NCI-H146 treated with DMSO at 0.1 percent for 48 hours (cell line): ENCODE data around the gene ZDHHC13.
A peak's percentile ranks its signal among the peaks of the same experiment; 100 is the strongest.

Source experiments
- DNase-seq: peaks from one replicate; lab custom pipeline; 2025; ENCODE audit not compliant: unreplicated experiment; lab: John Stamatoyannopoulos, UW

ZDHHC13 gene

DNA sequence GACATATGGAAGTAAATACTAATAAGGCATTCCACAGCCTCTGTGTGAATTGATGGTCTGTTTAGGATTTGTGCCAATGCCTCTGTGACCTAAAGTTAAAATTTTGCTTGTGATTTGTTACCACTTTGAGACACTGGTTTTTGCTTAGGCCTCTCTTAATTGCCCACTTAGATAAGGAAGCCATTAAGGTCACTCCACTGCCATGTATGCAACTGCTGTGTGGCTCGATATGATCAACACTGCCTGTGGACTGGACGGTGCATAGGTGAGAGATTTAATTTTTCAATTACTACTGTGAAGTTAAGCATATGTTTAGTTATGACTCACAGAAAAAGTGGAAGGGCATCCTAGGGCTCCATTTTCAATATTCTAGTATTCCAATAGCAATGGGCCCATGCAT, 47.9 kb downstream of the ZDHHC13 start:
- DNase-seq = no peak

DNA sequence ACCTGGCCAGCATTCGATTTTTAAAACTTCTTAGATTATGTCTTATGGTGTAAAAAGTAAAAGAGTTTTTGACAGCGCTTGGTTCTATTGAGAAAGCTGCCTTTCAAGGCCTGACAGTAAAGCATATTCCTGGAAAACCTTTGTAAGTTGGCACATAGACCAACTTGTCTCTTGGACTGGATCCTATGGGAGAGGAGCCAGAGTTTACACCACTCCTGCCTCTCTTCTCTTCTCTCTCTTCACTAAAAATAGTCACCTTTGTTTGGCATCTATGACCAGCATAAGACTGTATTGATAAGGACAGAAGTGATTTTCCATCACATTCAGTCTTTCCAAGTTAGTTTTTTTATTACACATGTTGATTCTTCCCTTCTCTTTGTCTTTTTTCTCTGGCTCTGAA, 51.1 kb downstream of the ZDHHC13 start:
- DNase-seq = no peak

GRCh38 chr11:19173004-19173689, 56.2 kb downstream of the ZDHHC13 start:
- no peak for DNase-seq

- no peak for DNase-seq
Observed at GRCh38 chr11:19173964-19174638, 57.1 kb downstream of the ZDHHC13 start.

DNA sequence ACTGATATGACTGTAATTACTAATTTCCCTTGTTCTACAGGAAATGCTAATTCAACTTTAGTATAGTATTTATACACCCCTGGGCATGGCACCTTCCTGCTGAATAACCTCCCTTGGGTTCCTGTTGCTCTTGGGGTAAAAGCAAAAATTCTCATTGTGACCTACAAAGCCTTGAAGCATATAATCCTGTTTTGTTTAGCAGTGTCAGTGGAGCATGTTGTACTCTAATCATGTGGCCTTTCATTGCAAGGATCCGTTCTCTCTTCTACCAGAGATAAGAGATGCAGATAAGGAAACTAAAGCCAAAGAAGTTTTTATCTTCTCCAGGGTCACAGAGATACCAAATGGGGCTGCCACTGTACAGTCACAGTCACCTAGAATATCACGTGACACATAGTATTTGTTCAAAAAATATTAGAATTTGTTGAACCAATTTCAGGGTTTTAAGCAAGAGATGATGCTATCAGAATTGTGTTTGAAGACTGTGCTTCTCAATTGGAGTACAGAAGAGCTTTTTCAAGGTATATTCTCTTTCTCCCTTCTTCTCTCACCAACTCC, 59.7 kb downstream of the ZDHHC13 start:
- no peak for DNase-seq

DNA sequence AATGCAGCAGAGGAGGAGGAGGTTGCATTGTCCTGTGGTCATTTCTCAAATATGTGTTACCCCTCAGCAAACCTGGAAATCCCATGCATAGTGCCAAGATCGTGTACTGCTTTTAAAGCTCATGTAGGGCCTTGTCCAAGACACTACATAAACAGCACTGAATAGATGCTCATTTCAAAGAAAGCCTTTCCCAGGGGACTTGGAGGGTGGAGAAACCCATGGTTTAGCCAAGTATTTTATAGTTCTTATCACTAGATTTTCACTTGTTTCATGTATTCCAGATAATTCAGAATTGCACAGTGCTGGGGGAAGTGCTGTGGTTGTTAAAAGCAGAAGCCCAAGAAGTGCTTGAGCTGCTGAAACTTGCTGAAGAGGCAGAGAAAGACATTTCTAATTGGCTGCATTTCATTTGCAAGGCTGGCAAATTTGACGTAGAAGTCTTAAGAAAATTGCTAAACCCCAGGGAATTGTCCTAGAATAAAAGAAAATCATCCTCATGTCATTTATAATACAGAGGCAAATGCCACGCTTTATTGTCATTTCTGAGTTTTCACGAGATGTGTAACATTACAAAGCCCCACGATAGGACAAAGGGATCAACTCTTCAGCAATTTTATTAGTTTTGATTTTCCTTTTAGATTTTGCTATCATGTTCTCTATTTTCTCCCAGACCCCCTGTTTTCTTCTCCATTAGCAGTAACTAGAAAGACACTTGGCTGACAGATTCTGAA, 64.7 kb downstream of the ZDHHC13 start:
- DNase-seq = no peak

DNA sequence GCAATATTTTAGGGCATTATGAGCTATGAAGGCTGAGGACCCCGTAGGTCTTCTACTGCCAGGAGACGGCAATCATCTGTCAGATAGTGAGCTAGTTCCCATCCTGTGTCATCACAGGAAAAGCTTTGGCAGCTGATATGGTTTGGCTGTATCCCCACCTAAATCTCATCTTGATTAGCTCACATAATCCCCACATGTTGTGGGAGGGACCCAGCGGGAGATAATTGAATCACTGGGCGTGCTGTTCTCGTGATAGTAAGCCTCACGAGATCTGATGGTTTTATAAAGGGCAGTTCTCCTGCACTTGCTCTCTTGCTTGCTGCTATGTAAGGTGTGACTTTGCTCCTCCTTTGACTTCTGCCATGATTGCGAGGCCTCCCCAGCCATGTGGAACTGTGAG, 66.7 kb downstream of the ZDHHC13 start:
- DNase-seq = no peak

GRCh38 chr11:19185036-19185435, 68.1 kb downstream of the ZDHHC13 start:
- DNase-seq = no peak

DNA sequence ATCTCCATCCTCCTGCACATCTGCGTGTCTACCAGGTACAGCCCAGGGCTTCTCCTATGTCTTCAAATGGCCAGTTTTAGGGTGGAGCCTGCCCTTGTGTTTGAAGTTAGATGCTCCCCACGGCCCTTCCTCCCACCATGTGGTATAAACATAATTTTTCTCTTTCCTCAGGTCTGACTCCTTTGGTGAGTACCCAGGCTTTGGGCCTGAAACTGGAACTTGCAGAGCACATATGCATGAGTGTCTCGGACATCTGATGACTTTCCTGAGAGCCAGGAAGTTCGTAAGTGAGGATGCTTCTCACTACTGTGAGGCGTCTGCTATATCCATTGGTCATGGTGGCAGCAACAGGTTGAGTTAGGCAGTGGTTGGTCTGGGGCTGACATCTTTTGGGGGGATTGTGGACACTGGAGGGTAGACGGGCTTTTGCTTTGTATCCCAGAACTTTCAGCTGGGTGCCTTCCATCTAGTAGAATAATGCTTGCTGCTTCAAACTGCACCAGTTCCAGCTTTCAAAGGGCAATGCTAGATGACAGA, 68.6 kb downstream of the ZDHHC13 start:
- no peak for DNase-seq

DNA sequence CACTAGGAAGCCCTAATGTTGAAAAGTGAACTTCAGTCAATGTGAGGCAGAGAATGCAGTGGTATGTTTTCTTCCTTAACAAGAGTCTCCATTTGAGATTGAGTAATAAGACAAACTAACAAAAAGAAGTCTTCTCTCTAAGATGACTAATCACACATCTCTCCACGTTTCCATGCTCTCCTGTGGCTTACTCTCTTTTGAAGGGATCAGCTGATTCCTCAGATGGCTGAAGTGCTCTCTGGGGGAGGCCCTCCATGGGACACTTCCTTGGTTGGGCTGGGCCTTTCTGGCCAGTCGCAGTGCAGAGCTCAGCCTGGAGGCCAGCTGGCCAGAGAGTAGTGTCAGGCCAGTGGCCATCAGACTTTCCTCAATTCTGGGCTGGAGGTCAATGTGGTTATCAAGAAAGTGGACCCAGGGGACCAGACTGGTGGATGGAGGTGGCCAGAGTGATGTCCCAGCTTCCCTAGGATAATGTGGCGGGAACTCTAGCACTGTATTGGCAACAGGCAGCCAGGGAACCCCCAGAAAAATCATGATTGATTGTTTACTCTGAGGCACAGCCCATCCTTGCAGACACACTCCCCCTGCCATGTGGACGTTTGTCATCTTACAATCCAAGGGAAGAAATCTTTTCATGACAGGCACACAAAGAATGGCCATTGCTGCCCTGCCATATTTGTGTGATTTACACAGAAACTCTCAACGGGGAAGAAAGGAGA, 70.3 kb downstream of the ZDHHC13 start:
- no peak for DNase-seq

GRCh38 chr11:19187833-19188258, 70.9 kb downstream of the ZDHHC13 start:
- peak; percentile 49 for DNase-seq

DNA sequence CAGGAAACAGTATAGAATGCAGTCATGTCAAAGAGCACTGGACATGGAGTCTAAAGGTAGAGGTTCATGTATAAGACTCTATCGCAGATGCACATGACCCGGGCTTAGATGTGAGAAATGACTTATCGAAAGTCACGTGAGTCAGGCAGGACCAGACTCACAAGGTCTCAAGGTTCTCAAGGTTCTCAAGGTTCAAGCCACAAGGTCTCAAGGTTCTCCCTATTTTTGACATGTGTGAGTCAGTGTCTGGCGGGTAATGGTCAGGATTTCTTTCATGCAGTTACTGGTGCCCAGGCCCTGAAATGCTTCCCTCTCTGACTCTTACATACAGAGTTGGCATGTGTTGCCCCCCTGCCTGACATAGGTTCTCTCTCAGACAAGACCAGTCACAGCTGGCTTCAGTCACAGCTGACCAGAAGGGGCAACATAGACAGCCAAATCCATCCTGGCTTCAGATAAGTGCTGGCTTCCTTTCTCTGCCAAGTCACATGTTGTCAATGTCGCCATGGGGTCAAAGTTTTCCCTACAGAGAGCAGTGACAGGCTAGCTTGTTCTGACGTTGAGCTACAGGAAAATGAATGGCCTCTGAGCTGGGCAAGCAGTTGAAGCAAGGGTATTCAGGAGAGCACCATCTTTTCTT, 74.7 kb downstream of the ZDHHC13 start:
- no peak for DNase-seq

GRCh38 chr11:19193916-19194315, 76.9 kb downstream of the ZDHHC13 start:
- DNase-seq = no peak

DNA sequence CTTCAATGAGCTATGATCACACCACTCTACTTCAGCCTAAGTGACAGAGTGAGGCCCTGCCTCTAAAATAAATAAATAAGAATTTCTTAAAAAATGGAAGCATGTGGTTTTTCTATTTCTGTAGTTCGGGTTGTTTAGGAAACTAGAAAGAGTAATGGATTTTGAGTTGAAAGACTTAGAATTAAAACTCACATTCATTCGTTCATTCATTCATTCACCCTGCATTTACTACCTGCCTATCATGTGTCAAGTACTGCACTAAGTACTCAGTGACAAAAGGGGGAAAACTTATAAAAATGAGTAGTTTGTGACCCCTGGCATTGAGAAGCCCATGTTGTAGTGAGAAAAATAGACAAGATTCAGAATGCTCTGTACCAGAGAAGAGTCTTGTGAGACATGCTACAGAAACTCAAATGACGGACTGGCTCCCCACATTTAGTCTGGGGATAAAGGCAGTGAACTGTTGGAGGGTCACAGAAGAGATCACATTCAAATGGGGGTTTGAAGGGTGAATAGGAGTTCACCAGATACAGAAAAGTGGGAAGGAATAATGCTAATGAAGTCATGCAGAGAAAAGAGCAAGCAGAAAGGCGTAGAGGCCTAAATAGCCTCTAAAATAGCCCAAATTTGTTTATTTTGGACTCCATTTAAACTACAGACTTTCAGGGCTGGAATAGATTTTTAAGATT, 77.8 kb downstream of the ZDHHC13 start:
- no peak for DNase-seq

GRCh38 chr11:19196432-19196831, 79.5 kb downstream of the ZDHHC13 start:
- DNase-seq = no peak

GRCh38 chr11:19199048-19199447, 82.1 kb downstream of the ZDHHC13 start:
- no peak for DNase-seq

DNA sequence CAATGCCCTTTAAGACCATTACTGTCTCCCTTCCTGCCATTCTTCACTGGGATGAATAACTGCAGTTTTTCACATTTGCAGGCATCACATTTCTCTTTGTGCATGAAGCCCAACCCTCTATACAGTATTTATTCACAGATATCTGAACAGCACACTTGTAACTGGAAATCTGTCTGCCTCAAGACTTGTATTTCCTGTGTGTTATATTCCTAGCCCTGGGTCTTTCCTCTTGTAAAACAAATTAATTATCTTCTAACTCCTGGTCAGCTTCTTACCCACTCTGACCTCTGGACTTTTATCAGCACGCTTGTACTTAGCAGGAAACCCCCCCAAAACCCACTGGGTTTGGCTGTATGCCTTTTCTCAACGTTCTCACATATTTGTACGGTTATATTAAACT, 82.8 kb downstream of the ZDHHC13 start:
- DNase-seq = no peak

DNA sequence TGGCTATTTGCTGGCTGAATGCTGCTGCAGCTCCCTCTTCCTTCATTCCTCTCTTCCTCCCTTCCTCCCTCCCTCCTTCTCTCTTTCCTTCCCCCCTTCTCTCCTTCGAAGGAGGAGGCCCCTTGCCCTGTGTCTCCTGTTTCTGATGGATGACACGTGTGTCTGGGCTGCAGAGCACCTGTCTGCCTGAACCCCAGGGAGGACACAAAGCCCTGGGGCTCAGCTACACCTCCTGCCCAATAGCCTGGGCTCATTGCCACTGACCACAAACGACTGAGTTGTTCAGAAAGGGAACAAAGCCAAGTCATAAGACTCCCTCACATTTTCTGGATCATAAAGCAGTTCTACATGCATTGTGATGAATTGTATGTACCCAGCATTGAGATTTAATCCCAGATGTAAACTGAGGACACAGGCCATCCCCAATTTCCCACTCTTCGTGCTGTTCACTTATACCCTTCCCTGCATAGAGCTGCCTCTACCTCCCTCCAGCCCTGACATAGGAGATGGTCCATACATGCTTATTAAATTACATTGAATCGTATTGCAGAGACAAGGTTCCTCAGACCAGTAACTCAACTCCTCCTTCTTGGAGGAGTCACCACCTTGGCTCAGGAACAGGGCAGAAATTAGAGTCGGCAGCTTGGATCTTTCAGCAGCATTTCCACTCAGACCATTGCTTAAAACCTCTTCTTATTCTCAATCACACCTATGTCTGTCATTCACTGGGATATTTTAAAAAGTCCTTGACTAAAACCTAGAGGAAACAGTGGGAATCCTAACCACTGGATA, 83.6 kb downstream of the ZDHHC13 start:
- DNase-seq = no peak
